ENCODE data around the gene NMU. TPM values are rescaled to one million over a fixed set of nuclear protein-coding genes. Genes with fewer than 3 reads are reported as not detected.
A peak's percentile ranks its signal among the peaks of the same experiment; 100 is the strongest.

NMU gene
- total RNA-seq, 1 experiment from 2014 or later: 0.54 TPM

GRCh38 chr4:55560096-55560495 lies 76.0 kb downstream of the NMU start:
- Histone ChIP-seq H3K9me3 (ENCODE audit: control insufficient read depth, insufficient read depth, low read depth, low read length) (no peaks in the 10 kb centered on the region), H3K36me3 (ENCODE audit: control insufficient read depth, insufficient read depth, low read length) (no peaks in the 10 kb centered on the region), H3K4me3 (ENCODE audit: low read depth in 2 of 2, low read length in 2 of 2) (no peak overlapping the region), H3K27ac (ENCODE audit: low read length) (no peak overlapping the region), H3K4me1 (ENCODE audit: control insufficient read depth, insufficient read depth, low read length) (no peaks in the 10 kb centered on the region), H3K27me3 (ENCODE audit: control insufficient read depth, insufficient read depth, low read length) (no peaks in the 10 kb centered on the region)
- in situ Hi-C loops (cut with HindIII; ENCODE audit: low pct_unique_long_range_greater_than_20kb, low sequenced_read_pairs) (no loop called here), intact Hi-C loops (cut with micrococcal nuclease; ENCODE audit: unreplicated experiment) (no loop called here)
- ATAC-seq (no peak), DNase-seq (ENCODE audit: low read depth, low spot score) (no peak)
- ChIA-PET POLR2A (no interaction called here), CTCF (no interaction called here)
- TF ChIP-seq SIN3A (IDR thresholded peaks at IDR 0.05; ENCODE audit: borderline replicate concordance, insufficient read depth, low read depth, low read length): no peak
- TF ChIP-seq CTCF (IDR thresholded peaks at IDR 0.05): no peak
- TF ChIP-seq POLR2AphosphoS5 (IDR thresholded peaks at IDR 0.05; ENCODE audit: low read depth, low read length): no peak
- TF ChIP-seq TCF7L2 (IDR thresholded peaks at IDR 0.05; ENCODE audit: low read depth, low read length): no peak
- TF ChIP-seq REST (IDR thresholded peaks at IDR 0.05; ENCODE audit: insufficient read depth in 1 of 2, low read depth in 2 of 2, low read length in 1 of 2): no peak
- no TSS peak for BruUV-seq (replicated peaks)

- ATAC-seq (no peak; the same call in 1 of the 2 replicates), DNase-seq (ENCODE audit: low read depth, low spot score) (no peak)
- intact Hi-C loops (cut with micrococcal nuclease; ENCODE audit: unreplicated experiment): loop anchor here (10.0 kb wide), 1 partner anchor 110 kb away; no protein-coding TSS in a partner anchor
- CTCF ChIA-PET: interaction anchor here (0.7 kb wide), 2 partner anchors 84 to 110 kb away, joined by 3 read pairs; no protein-coding TSS in a partner anchor
- in situ Hi-C loops (cut with HindIII; ENCODE audit: low pct_unique_long_range_greater_than_20kb, low sequenced_read_pairs): no loop called here
- H3K27me3 ChIP-seq (ENCODE audit: control insufficient read depth, insufficient read depth, low read length): no peaks in the 10 kb centered on the region
- no peak overlapping the region for H3K27ac ChIP-seq (ENCODE audit: low read length)
- H3K4me1 ChIP-seq (ENCODE audit: control insufficient read depth, insufficient read depth, low read length): peaks cover 7% of the 10 kb centered on the region
- TF ChIP-seq POLR2AphosphoS5 (IDR thresholded peaks at IDR 0.05; ENCODE audit: low read depth, low read length) (no peak), CTCF (IDR thresholded peaks at IDR 0.05) (peak; percentile 47; the same call in 1 of the 2 replicates)
- H3K9me3 ChIP-seq (ENCODE audit: control insufficient read depth, insufficient read depth, low read depth, low read length): no peaks in the 10 kb centered on the region
- POLR2A ChIA-PET: no interaction called here
- no peak overlapping the region for H3K4me3 ChIP-seq (ENCODE audit: low read depth in 2 of 2, low read length in 2 of 2)
- no peaks in the 10 kb centered on the region for H3K36me3 ChIP-seq (ENCODE audit: control insufficient read depth, insufficient read depth, low read length)
- no TSS peak for BruUV-seq (replicated peaks)
Observed at GRCh38 chr4:55554453-55555030, 81.6 kb downstream of the NMU start.
